ENCODE measurements around the gene ALDH1A1.
"Not testable (repeated sequence)": the region's sequence is repeated elsewhere in the genome, so short reads cannot be mapped to it uniquely, and the experiment has no call there.

GRCh38 chr9:72862788-72863187 lies 90.1 kb downstream of the ALDH1A1 start:
- not testable (repeated sequence) for TF ChIP-seq POLR2AphosphoS5, CTCF, POLR2A (IDR thresholded peaks at IDR 0.05)

Data from prostate gland (tissue), 2 donors.